Loucy (cell line): ENCODE measurements around the gene PTTG1IP2.

Source experiments
- H2AFZ ChIP-seq: fragments of 200-600 bp; sonication (generic); 2 replicates; pipeline ENCODE4 v1.6.0; 2016; ENCODE audit warnings: antibody characterized with exemption, mild to moderate bottlenecking, low read length, moderate library complexity
- H3F3A ChIP-seq: fragments of 200-600 bp; 2 replicates; pipeline ENCODE4 v1.6.0; 2016; ENCODE audit warnings: antibody characterized with exemption, low read depth, mild to moderate bottlenecking
- H3K27me3 ChIP-seq: fragments of 200-600 bp; sonication (generic); 2 replicates; pipeline ENCODE4 v1.6.1; 2014; ENCODE audit warnings: low read length, mild to moderate bottlenecking; ENCODE audit not compliant: insufficient read depth, poor library complexity, severe bottlenecking
- H3K36me3 ChIP-seq: fragments of 200-600 bp; sonication (generic); 2 replicates; pipeline ENCODE4 v1.6.1; 2016; ENCODE audit warnings: low read length; ENCODE audit not compliant: insufficient read depth
- H3K4me1 ChIP-seq: fragments of 200-600 bp; sonication (generic); 2 replicates; pipeline ENCODE4 v1.5.1; 2014; ENCODE audit warnings: low read length, mild to moderate bottlenecking; ENCODE audit not compliant: insufficient read depth, poor library complexity, severe bottlenecking
- H3K4me2 ChIP-seq: fragments of 200-600 bp; sonication (generic); 2 replicates; pipeline ENCODE4 v1.6.0; 2014; ENCODE audit warnings: antibody characterized with exemption, low read length, low read depth, mild to moderate bottlenecking; ENCODE audit not compliant: poor library complexity, severe bottlenecking
- H3K4me3 ChIP-seq: fragments of 200-600 bp; sonication (generic); 2 replicates; pipeline ENCODE4 v1.5.1; 2014; ENCODE audit warnings: low read length, mild to moderate bottlenecking, mixed read lengths; ENCODE audit not compliant: poor library complexity, severe bottlenecking
- H3K79me2 ChIP-seq: fragments of 200-600 bp; sonication (generic); 2 replicates; pipeline ENCODE4 v1.6.1; 2014; ENCODE audit warnings: low read length; ENCODE audit not compliant: insufficient read depth
- H3K9ac ChIP-seq: fragments of 200-600 bp; sonication (generic); 2 replicates; pipeline ENCODE4 v1.6.0; 2014; ENCODE audit warnings: mild to moderate bottlenecking, low read depth, low read length, moderate library complexity; ENCODE audit not compliant: poor library complexity, severe bottlenecking
- H3K9me2 ChIP-seq: fragments of 200-600 bp; sonication (generic); replicated peaks from 2 replicates; pipeline ENCODE4 v1.6.1; 2016; ENCODE audit warnings: low read depth, low read length, mixed read lengths
- H3K9me3 ChIP-seq: fragments of 200-600 bp; sonication (generic); 2 replicates; pipeline ENCODE4 v1.6.1; 2014; ENCODE audit warnings: mild to moderate bottlenecking, antibody characterized with exemption, low read length, low read depth; ENCODE audit not compliant: insufficient read depth
- H4K20me1 ChIP-seq: fragments of 200-600 bp; sonication (generic); 2 replicates; pipeline ENCODE4 v1.6.0; 2014; ENCODE audit warnings: antibody characterized with exemption, low read length, mild to moderate bottlenecking; ENCODE audit not compliant: insufficient read depth, poor library complexity, severe bottlenecking
- EZH2phosphoT487 ChIP-seq: fragments of 200-600 bp; IDR thresholded peaks from 2 replicates; pipeline ENCODE4 v1.6.1; 2018; ENCODE audit warnings: antibody characterized with exemption, mild to moderate bottlenecking, moderate library complexity, borderline replicate concordance
- TF ChIP-seq, protein P1 (sequence below): fragments of 200-600 bp; sonication (generic); conservative IDR thresholded peaks from 2 replicates; pipeline ENCODE4 v1.5.1; 2014; ENCODE audit warnings: mild to moderate bottlenecking, antibody characterized with exemption, low read length

The PTTG1IP2 gene

DNA sequence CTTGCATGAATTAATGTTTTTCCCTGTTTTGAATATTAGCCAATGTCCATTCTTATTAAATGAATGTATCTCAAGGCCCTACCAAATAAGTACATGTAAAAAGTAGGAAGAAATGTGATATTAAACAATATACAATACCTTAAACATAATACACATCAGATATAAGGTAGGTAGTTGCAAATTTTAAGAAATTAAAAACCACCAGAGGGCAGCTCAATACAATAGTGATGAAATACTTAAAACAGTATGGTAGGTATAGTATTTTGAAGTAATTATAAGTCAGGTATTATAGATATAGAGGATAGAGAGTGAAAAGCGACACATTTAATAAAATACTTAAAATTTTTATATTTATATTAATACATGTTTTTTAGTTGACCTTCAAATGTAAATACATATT is 83.1 kb downstream of the PTTG1IP2 start:
- no peaks in the 10 kb centered on the region for H3K9me2 ChIP-seq
- H3K36me3 ChIP-seq, result no peaks in the 10 kb centered on the region
- H3K4me2 ChIP-seq, result no peak overlapping the region
- H3K27me3 ChIP-seq, result no peaks in the 10 kb centered on the region
- no peaks in the 10 kb centered on the region for H3F3A ChIP-seq
- no peak overlapping the region for H3K4me3 ChIP-seq
- H2AFZ ChIP-seq, result no peak overlapping the region
- no peak for TF ChIP-seq EZH2phosphoT487
- TF ChIP-seq, protein P1, sequence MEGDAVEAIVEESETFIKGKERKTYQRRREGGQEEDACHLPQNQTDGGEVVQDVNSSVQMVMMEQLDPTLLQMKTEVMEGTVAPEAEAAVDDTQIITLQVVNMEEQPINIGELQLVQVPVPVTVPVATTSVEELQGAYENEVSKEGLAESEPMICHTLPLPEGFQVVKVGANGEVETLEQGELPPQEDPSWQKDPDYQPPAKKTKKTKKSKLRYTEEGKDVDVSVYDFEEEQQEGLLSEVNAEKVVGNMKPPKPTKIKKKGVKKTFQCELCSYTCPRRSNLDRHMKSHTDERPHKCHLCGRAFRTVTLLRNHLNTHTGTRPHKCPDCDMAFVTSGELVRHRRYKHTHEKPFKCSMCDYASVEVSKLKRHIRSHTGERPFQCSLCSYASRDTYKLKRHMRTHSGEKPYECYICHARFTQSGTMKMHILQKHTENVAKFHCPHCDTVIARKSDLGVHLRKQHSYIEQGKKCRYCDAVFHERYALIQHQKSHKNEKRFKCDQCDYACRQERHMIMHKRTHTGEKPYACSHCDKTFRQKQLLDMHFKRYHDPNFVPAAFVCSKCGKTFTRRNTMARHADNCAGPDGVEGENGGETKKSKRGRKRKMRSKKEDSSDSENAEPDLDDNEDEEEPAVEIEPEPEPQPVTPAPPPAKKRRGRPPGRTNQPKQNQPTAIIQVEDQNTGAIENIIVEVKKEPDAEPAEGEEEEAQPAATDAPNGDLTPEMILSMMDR, result no peak
- no peaks in the 10 kb centered on the region for H3K79me2 ChIP-seq
- H3K9ac ChIP-seq, result no peak overlapping the region
- H4K20me1 ChIP-seq, result no peaks in the 10 kb centered on the region
- no peaks in the 10 kb centered on the region for H3K4me1 ChIP-seq
- H3K9me3 ChIP-seq, result no peaks in the 10 kb centered on the region

DNA sequence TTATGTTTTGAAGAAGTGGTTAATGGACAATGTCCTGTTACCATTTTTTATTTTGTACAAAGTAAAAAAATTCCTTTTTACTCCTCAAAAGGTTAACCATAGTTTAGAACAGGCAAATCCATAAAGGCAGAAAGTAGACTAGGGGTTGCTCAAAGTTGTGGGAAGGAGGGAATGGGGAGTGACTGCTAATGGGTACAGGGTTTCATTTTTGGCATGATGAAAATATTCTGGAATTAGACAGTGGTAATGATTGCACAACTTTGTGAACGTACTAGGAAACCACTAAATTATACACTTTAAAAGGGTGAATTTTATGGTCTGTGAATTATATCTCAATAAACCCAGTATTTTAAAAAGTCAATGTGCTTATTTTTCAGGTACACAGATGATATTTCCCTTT is 91.3 kb downstream of the PTTG1IP2 start:
- Histone ChIP-seq H3F3A (no peaks in the 10 kb centered on the region), H3K79me2 (no peaks in the 10 kb centered on the region)

More for the DNA sequence above, 91.3 kb downstream of the PTTG1IP2 start:
- H3K9me2 ChIP-seq, result no peaks in the 10 kb centered on the region
- H3K27me3 ChIP-seq, result no peaks in the 10 kb centered on the region
- no peak overlapping the region for H3K4me3 ChIP-seq
- no peaks in the 10 kb centered on the region for H3K36me3 ChIP-seq
- H3K4me2 ChIP-seq, result no peak overlapping the region
- no peak overlapping the region for H2AFZ ChIP-seq
- no peak for TF ChIP-seq EZH2phosphoT487
- TF ChIP-seq, protein P1, result no peak
- H3K4me1 ChIP-seq, result no peaks in the 10 kb centered on the region
- no peaks in the 10 kb centered on the region for H3K9me3 ChIP-seq
- H3K9ac ChIP-seq, result no peak overlapping the region
- H4K20me1 ChIP-seq, result no peaks in the 10 kb centered on the region
